SH-SY5Y (cell line): Measurements from ENCODE around the gene EFHD1.

Experiments
- GATA2 ChIP-seq: IDR thresholded peaks from 2 replicates; pipeline ENCODE4 v1.6.1; 2011; ENCODE audit warnings: mild to moderate bottlenecking, low read depth, low read length
- GATA3 ChIP-seq: IDR thresholded peaks from 2 replicates; pipeline ENCODE4 v1.6.1; 2011; ENCODE audit warnings: low read depth, mild to moderate bottlenecking, low read length, moderate library complexity

DNA sequence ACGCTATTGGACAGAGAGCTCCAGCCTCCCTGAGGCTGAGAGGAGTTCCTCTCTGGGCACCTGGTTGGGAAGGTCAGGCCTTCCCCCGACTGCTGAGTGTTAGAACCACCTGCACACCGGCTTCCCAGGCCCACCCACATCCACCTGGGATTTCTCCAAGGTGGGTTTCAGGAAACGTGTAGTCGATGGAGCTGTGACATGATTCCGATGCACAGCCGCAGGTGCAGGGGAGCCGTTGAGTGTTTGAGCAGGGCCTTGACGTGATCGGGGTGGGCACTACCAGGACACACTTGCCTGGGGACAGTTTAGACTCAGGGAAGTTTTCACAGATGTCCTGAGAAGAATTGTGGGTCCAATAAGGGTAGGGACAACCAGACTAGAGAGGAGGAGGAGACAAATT lies 42.0 kb downstream of the EFHD1 start:
- TF ChIP-seq GATA2 (no peak), GATA3 (no peak)
